Measurements from ENCODE around the gene DDX20.

DDX20 gene

DNA sequence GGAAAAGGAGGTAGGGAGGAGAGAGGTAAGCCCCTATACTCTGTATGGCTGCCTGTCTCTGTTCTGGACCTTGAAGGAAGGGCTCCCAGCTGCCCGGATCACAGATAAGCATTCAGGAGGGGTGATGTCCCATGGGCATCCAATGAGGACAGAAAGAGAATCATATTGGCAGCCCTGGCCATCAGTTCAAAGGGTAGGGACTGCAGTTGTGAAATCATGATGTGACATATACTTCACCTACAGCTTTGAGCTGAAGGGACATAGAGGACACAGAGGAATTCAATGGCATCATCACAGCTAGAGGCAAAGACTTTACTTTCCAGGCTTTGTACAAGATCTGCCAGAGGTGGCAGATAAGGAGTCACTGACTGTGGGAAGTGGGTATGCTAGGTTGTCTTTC is 21.6 kb downstream of the DDX20 start:
- in situ Hi-C loops (cut with MboI; ENCODE audit: low pct_unique_long_range_greater_than_20kb, low sequenced_read_pairs, unreplicated experiment): no loop called here
- DNase-seq (ENCODE audit: low spot score): no peak
- no peak for TF ChIP-seq CTCF (IDR thresholded peaks at IDR 0.05; ENCODE audit: extremely low read depth, insufficient read depth, missing control alignments)

DNA sequence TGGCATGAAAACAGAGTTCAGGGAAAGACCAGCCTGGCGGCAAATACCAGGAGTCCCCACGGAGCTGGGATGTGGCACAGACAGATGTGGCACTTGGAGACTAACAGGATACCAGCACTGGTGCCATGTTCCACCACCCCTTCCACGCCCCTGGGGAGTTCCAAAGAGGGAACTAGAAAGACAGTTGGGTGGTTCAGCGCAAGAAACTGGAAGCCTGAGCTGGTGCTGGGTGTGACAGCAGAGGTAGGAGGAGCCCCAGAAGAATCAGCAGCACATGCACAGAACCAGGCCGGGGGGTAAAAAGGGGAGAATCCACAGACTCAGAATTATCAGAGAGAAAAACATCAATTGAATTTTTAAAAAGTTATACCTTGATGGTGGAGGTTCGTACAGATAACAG is 22.4 kb downstream of the DDX20 start:
- in situ Hi-C loops (cut with MboI; ENCODE audit: low pct_unique_long_range_greater_than_20kb, low sequenced_read_pairs, unreplicated experiment): no loop called here
- TF ChIP-seq CTCF (IDR thresholded peaks at IDR 0.05; ENCODE audit: extremely low read depth, insufficient read depth, missing control alignments): no peak
- DNase-seq (ENCODE audit: low spot score): no peak

DNA sequence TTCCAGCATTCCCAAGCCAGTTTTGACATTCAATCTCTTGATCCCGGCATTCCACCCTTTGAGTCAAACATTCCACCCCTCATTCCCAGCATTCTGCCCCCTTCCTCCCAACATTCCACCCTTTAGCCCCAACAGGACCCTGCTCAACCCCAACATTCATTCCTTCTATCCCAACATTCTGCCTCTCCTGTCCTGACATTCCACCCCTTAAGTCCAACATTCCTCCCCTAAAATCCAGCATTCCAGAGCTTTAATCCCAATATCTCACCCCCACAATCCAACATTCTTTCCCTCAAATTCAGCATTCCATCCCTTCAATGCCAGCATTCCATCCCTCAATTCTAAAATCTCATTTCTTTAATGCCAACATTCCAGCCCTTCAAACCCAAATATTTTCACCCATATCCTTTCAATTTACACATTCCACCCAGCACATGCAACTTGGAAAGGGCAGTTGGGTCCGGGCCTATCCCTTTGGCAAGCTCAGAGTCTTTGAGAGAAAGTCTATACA is 22.9 kb downstream of the DDX20 start:
- in situ Hi-C loops (cut with MboI; ENCODE audit: low pct_unique_long_range_greater_than_20kb, low sequenced_read_pairs, unreplicated experiment): no loop called here

GRCh38 chr1:111779546-111779945 is 23.8 kb downstream of the DDX20 start:
- TF ChIP-seq CTCF (IDR thresholded peaks at IDR 0.05; ENCODE audit: extremely low read depth, insufficient read depth, missing control alignments): no peak
- no peak for DNase-seq (ENCODE audit: low spot score)
- in situ Hi-C loops (cut with MboI; ENCODE audit: low pct_unique_long_range_greater_than_20kb, low sequenced_read_pairs, unreplicated experiment): no loop called here

More for the DNA sequence above, 22.9 kb downstream of the DDX20 start:
- no peak for TF ChIP-seq CTCF (IDR thresholded peaks at IDR 0.05; ENCODE audit: extremely low read depth, insufficient read depth, missing control alignments)
- DNase-seq (ENCODE audit: low spot score): no peak

- in situ Hi-C loops (cut with MboI; ENCODE audit: low pct_unique_long_range_greater_than_20kb, low sequenced_read_pairs, unreplicated experiment): no loop called here
- no peak for TF ChIP-seq CTCF (IDR thresholded peaks at IDR 0.05; ENCODE audit: extremely low read depth, insufficient read depth, missing control alignments)
- DNase-seq (ENCODE audit: low spot score): no peak
These were observed 28.7 kb downstream of the DDX20 start for GRCh38 chr1:111784273-111784901.

GRCh38 chr1:111786669-111787207 is 31.0 kb downstream of the DDX20 start:
- no peak for TF ChIP-seq CTCF (IDR thresholded peaks at IDR 0.05; ENCODE audit: extremely low read depth, insufficient read depth, missing control alignments)
- in situ Hi-C loops (cut with MboI; ENCODE audit: low pct_unique_long_range_greater_than_20kb, low sequenced_read_pairs, unreplicated experiment): no loop called here

More at GRCh38 chr1:111786669-111787207, 31.0 kb downstream of the DDX20 start:
- DNase-seq (ENCODE audit: low spot score): no peak

Measured in GM13977 (cell line).